Activated CD8-positive, alpha-beta memory T cell treated with anti-CD3 and anti-CD28 coated beads for 36 hours (primary cell): ENCODE data around the gene LILRA5. TPM values are rescaled to one million over a fixed set of nuclear protein-coding genes. Genes with fewer than 3 reads are reported as not detected.
"Not testable (repeated sequence)": the region's sequence is repeated elsewhere in the genome, so short reads cannot be mapped to it uniquely, and the experiment has no call there.

Source experiments
- CTCF ChIA-PET: fragments of 350-600 bp; sonication (Branson Sonifier 250); formaldehyde crosslinking; loops from one replicate; lab custom pipeline; 2021; ENCODE audit warnings: antibody characterized with exemption; lab: Charles Lee
- POLR2A ChIA-PET: fragments of 350-600 bp; sonication (Branson Sonifier 250); formaldehyde crosslinking; loops from one replicate; lab custom pipeline; 2021; ENCODE audit warnings: antibody characterized with exemption; lab: Charles Lee
- total RNA-seq, 2 experiments: library from RNA; stranded (reverse); gene quantifications; one replicate each; pipeline ENCODE4 v1.2.3, GENCODE V29; 2021

The LILRA5 gene
- total RNA-seq, result not detected

DNA sequence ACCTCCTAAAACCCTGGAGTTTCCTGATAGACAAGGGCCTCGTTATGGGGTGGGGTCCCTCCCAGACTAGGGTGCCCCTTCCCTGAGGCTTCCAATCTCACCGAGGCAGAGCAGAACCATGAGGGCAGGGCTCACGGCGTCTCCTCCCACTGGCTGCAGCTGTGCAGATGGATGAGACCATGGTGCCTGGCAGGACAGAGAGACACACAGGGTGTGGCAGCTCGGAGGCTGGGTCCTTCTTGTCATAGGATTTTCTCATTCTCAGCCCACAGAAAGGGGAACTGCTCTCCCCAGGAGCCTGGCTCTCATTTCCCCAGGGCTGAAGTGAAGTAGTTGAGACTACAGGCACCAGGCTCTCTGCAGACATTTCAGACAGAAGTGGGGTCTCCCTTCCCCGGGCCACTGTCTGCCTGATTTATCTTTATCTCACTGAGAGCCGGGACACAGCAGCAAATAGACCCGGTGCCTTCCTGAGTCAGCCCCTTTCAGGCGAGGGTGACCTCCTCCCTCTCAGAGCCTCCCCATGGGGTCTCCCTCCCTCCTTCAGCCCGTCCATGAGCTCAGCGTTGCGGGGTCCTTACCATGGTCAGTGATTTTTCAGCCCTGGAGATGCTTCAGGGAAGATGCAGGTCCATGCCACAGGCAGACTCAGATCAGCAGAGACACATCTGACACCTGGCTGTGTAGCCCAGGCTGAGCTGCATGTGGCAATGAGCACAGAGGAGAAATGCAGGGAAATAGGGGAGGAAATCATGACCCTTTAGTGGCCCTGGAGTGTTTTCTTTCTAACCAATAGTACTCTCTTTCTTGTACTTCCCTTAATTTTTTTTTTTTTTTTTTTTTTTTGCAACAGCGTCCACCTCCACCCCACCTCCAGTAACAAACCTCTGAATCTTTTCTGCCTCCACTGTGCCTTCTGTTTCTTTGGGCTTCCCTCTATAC, at the start of gene LILRA5:
TSS of gene LILRA5 (minus strand) at position 731 of the 942 bp plus-strand sequence. CDS start at position 584, 147 bp downstream.
- POLR2A ChIA-PET, result no interaction called here
- CTCF ChIA-PET, result no interaction called here

DNA sequence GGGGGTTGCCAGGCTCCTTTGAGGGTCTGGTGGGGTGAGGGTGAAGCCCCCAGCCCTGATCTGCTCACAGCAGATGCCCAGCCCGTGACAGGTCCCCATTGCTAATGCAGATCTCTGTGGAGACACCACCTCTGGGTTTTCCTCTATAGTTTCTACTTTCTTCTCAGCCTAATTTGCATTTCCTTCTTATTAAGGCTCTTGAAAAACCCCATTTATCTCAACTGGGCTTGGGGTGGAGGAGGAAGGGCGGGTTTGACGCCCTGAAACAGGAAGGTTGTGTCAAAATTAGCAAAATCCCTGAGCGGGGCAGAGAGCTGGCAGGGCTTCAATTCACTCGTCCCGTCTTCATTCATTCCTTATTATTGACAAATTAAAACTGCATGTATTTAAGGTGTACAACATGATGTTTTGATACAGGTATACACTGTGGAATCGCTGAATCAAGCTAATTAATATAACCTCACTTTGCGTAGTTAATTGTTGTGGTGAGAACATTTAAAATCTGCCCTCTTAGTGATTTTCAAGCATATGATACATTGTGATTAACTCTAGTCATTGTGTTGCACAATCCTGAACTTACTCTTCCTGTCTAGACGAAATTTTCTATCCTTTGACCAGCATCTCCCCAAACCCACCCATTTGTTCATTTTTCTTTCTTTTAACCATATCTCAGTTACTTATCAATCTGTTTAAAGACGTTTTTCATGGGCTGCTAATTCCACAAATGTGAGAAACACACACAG, 48.9 kb upstream of the LILRA5 start:
- CTCF ChIA-PET, result interaction anchor here (1.1 kb wide), 2 partner anchors 16 to 29 kb away, joined by 3 to 4 read pairs; no protein-coding TSS in a partner anchor
- POLR2A ChIA-PET, result not testable (repeated sequence)

DNA sequence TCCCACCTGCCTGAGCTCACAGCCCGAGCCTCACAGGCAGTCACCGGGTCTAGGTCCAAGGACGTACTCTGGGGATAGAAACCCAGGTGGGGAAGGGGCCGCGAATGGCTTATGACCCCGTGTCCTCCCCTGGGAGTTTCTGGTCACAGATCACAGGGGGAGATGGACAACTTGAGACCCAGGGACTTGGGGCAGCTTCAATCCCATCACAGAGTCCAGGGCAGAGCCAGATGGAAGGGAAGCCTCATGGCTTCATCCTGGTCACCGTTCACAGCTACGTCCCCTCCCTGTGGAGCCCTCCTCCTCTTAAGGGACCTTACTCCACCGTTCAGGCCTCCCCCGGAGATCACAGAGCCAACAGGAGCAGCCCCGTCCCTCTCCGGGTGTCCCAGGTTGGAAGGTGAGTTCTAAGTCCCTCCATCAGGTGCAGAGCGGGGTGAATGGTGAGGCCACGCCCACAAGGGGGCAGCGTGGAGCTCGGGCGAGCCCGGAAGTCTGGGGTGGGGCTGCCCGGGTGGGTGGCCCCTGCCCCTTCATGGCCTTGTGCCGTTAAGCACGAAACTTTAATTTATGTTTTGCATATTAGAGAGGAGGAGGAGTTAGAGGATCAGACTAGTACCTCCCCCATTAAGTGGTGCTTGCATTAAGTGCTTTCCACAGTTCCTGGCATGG, 46.3 kb upstream of the LILRA5 start:
- CTCF ChIA-PET, POLR2A ChIA-PET: not testable (repeated sequence)

DNA sequence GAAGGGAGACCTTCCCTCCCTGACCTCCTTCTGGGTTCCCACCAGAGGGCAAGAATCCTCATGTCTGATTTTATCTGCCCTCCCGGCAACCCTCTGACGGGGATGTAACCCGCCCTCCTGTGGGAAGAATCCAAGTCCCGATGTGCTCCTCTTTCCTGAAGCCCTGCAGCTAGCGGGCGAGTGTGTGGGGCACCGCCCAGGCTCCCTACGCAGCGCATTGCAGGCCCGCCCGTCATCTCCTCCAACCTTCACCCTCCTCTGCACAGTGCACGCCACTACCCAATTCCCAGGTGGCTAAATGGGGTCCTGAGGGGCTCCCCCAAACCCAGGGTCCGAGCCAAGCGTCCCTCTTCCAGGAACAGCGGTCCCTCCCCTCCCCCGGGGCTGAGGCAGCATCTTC, 44.4 kb upstream of the LILRA5 start:
- POLR2A ChIA-PET, result no interaction called here

DNA sequence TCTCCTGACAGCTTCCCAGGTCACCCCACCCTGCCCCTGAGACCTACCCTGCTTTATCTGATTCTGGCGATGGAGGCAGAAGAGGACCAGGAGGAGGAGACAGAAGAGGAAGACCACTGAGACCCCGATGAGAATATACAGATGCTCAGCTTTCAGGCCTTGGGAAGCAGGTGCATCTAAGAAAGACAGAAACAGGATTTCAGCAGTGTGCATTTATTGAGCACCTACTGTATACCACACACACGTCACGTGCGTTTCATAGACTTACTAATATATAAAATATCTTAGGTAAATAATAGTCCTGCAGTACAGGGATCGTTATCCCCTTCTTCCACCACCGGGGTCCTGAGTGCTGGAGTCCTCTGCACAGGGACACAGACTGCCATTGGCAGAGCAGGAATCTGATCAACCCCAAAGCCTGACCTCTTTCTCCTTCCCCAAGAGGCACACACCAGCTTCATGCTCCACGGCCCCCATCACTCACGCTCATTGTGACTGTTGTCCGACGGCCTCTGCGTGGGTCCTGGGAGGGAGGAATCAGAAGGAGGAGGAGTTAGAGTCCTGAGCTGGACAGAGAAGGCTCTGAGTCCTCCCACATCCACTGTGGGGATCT, 43.6 kb upstream of the LILRA5 start:
- ChIA-PET CTCF (interaction anchor here (1.2 to 1.5 kb wide), 2 partner anchors 32 kb away, joined by 3 to 6 read pairs; no protein-coding TSS in a partner anchor), POLR2A (no interaction called here)

More for the DNA sequence above, 44.4 kb upstream of the LILRA5 start:
- CTCF ChIA-PET, result interaction anchor here (1.2 to 1.5 kb wide), 2 partner anchors 31 to 32 kb away, joined by 3 to 6 read pairs; no protein-coding TSS in a partner anchor

DNA sequence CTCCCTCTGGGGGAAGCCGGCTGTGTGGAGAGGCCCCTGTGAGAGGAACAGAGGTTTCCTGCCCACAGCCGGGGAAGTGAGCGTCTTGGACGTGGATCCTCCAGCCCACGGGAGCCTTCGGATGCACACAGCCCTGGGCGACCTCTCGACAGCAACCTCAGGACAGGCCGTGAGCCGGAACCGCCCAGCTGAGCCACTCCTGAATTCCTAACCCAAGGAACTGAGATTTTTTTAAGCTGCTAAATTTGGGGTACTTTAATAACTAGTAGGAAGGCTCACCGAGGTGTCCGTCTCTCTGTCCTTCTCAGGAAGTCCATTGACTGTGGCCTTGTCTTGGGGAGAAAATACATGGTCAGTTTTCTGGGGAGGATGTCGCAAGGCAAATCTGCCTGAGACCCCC, 42.7 kb upstream of the LILRA5 start:
- ChIA-PET POLR2A (no interaction called here), CTCF (interaction anchor here (2.9 kb wide), 1 partner anchor 36 kb away, joined by 14 read pairs; no protein-coding TSS in a partner anchor)

DNA sequence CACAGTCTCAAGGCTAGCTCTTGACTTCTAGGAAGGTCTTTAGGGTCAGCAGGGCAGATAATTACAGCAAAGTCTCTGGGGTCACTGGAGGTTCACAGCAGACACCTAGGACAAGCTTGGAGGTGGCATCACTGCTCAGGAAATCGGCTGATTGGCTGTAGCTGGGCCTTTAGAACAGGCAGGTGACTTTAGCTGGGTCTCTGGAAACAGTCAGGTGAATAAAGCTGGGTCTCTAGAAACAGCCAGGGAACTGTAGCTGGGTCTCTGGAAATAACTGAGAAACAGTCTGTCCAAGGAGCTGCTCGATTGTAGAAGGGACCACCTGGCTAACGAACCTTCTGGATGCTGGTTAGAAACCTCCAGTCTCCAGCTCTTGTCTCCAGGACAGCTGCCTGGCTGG, 41.8 kb upstream of the LILRA5 start:
- POLR2A ChIA-PET, result no interaction called here
- CTCF ChIA-PET, result interaction anchor here (2.9 kb wide), 1 partner anchor 37 kb away, joined by 14 read pairs; no protein-coding TSS in a partner anchor

DNA sequence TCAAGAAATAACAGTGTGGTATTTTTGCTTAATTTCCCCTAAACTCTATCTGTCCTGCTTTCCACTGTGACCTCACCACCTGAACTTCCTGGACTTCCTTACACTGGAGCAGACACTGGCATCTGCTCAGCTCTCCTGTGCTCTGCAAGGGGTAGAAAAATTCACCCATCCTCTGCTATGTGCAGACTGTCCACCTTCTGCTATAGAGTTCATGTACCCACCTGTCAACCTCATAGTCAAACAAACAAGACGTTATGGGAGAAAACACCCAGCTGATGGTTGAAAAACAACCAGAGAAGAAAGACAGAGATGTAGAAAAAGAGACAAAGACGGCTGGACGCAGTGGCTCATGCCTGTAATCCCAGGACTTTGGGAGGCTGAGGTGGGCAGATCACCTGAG, 39.6 kb upstream of the LILRA5 start:
- ChIA-PET POLR2A (no interaction called here), CTCF (no interaction called here)

DNA sequence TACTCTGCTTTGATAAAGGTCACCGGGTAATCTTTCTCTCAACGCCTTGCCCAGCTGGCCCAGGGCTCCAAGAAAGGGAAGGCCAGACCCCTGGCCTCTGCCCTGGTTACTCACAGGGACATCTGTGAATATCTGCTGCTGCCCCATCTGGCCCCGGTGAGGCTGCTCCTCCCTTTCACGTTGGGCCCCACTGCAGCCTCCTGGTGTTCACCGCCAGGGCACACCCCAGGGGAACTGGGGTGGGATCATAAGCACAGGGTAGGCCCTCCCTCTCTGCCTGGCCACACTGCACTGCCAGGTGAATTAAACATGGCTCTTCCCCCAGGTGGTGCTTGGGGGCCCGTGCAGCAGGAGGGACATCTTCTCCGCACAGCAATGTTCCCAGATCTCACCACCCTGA, 39.1 kb upstream of the LILRA5 start:
- ChIA-PET CTCF (no interaction called here), POLR2A (no interaction called here)

DNA sequence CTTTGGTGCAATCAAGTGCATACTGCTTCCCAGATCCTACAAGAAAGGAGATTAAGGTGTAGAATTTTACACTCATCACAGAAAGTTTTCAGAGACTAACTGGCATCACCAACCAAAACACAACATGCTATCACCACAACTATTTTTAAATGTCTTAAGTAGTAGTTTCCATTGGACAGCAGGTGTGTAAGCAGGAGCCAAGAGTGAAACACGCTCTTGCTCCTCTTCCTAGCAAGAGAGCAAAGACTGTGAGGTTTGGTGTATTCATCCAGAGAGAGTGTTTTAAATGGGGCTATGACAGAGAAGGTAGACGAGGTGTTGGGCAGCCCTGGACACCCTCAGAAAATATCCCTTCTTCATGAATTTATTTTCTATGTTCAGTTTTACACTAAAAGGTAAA, 38.5 kb upstream of the LILRA5 start:
- POLR2A ChIA-PET, result no interaction called here
- CTCF ChIA-PET, result no interaction called here

DNA sequence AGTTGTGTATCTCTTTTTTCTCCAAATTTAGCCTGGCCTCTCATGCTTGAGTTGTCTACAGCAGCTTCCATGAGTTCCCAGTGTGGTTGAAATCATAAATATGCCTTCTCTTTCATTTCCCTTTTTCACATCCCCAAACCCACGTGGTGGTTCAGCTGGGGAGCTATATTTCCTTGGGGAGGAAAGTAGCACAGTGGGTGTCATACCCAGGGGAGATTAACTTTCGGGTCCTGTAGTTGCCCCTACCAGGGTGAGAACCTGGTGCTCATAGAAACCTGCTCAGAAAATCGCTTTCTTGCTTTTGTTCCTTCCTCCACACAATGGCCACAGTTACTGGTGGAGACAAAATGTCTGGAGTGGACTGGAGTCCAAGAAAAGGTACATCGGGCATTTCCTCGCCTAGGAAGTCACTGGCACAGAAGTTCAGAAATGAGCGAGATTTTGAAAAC, 33.0 kb upstream of the LILRA5 start:
- CTCF ChIA-PET, result no interaction called here

DNA sequence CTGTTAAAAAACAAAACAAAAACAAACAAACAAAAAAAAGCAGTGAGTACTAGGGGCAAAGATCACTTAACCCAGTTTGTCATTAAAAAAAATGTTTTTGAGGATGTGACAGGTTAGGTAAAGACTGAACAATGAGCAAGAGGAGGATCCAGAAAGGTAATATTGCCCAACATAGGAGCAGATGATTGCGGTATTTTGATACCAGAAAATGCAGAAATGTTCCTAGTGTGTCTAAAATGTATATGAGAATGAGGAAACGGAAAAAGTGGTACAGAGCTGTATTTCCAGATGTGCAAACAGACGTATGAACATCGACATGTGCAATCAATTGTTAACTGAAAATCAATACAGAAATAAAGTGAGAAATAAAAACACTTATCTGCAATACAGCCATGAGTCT, 30.9 kb upstream of the LILRA5 start:
- ChIA-PET CTCF (no interaction called here), POLR2A (no interaction called here)

More for the DNA sequence above, 33.0 kb upstream of the LILRA5 start:
- POLR2A ChIA-PET, result no interaction called here

DNA sequence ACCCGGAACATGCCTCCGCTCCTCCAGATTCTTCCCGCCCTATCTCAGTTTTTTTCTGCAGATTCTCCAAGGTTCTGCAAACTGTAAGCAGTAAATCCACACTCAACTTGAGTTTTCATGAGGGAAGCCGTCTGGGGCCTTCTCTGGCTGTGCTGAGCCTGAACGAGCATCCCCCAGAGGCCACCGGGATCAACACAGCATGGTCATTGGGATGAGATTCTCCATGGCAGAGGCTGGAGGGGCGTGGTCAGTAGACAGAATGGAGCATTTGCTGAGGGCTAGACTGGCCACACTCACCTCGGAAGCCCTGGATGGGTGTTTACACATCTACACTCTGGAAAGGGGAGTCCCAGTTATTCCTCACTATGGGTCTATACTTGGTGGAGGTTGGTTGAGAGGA, 28.3 kb upstream of the LILRA5 start:
- ChIA-PET CTCF (interaction anchor here (0.7 to 0.9 kb wide), 2 partner anchors 19 to 47 kb away, joined by 3 read pairs; no protein-coding TSS in a partner anchor), POLR2A (no interaction called here)

DNA sequence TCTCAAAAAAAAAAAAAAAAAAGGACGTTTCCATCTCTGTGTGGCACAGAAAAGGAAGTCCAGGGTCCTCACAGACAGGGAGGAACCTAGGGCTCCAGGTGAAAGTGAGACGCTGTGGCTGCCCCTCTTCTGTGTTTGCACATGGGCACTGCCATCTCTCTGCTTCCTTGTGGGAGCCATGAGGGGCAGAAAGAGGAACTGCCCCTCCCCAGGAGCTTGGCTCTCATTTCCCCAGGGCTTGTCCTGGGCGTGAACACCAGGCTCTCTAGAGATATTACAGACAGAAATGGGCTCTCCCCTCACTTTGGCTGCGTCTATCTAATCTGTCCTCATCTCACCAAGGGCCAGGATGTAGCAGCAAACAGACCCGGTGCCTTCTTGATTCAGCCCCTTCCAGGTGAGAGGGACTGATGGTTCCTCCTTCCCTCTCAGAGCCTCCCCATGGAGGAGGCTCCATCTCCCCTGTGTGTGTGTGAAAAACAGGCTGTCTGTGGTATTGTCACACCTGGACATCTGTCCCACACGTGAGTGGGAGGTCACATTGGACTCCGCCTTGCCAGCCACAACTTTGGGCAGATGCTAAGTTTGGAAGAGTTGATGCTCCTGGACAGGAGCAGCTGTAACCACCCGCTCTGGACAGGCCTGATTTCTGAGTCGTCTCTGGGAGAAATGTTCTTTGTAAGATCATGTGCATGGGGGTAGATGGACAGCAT, 26.8 kb upstream of the LILRA5 start:
- ChIA-PET POLR2A (no interaction called here), CTCF (no interaction called here)

DNA sequence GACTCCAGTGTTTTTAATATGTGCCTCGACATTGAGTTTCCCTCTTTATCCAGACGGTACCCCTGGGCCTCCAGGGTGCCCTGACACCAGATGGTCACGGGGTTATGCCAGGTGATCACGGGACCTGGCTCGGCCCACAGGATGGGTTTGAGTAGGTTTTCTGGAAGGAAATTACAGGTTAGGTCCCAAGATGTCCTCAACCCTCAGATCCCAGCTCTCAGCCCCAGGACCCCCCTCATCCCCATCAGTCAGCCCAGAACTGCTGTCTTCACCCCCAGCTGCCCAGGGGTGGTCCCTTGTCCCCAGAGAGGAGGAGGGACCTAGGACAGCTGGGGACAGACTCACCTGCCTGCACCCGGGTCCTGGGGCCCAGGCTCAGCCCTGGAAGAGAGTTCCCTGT, 25.6 kb upstream of the LILRA5 start:
- CTCF ChIA-PET, result no interaction called here
- POLR2A ChIA-PET, result no interaction called here

DNA sequence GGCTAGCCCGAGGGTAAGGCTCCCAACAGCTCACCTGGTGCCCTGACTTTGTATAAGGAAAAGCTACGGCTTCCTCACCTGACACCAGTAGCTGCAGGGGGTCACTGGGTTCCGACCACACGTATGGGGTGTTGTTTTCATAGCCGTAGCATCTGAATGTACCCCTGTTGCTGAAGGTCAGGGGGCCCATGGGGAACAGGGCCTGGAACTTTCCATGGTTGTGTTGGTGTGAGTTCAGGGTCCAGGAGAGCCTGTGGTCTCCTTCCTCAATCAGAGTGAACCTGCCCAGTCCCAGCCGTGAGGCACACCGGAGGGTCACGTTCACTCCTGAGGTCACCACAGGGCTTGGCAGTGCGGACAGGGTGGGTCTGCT, 24.9 kb upstream of the LILRA5 start:
- CTCF ChIA-PET, result no interaction called here
- POLR2A ChIA-PET, result no interaction called here

DNA sequence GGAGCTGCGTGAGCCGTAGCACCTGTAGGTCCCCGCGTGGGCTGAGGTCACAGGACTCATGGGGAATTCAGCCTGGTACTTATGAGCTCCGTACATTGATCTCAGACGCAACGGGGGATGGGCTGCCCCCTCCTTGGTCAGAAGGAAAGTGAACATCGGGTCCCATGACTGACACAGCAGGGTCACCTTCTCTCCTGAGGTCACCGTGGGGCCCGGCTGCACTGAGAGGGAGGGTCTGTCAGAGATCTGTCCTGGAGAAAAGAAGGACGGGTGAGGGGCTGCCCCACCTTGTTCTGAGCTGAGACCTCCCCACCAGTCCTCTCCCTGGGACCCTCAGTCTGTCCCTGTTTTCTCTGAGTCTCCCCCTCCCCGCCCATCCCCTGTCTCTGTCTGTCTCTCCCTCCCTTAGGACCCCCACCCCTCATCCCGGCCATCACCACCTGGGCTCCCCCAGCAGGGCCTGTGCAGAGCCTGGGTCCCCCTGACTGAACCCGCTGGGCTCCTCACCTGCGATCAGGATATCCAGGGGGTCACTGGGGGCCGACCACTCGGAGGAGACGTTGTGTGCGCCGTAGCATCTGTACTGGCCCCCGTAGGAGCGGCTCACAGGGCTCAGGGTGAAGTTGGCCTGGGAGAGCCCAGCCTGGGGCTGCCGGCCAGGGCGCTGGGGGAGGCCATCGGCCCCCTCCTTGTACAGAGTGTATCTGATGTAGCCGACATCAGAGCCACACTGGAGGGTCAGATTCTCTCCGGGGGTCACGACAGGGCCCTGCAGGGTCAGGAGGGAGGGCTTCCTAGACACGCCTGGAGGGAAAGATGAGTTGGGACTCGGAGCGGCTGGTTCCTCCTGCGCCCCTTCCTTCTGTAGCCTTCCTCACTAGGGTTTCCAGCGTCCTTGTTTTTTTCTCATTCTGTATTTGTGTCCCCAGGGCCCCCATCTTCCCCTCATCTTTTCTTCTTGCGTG, 24.2 kb upstream of the LILRA5 start:
- ChIA-PET CTCF (interaction anchor here (0.9 kb wide), 1 partner anchor 54 kb away, joined by 5 read pairs; no protein-coding TSS in a partner anchor), POLR2A (no interaction called here)
